Cortex of kidney (tissue), 1 donor: Measurements from ENCODE around the gene MTHFD1.

Source experiments
- DNase-seq: peaks from one replicate; lab custom pipeline; 2025; lab: John Stamatoyannopoulos, UW

MTHFD1 gene

GRCh38 chr14:64495252-64495651 lies 107.1 kb downstream of the MTHFD1 start:
- no peak for DNase-seq

DNA sequence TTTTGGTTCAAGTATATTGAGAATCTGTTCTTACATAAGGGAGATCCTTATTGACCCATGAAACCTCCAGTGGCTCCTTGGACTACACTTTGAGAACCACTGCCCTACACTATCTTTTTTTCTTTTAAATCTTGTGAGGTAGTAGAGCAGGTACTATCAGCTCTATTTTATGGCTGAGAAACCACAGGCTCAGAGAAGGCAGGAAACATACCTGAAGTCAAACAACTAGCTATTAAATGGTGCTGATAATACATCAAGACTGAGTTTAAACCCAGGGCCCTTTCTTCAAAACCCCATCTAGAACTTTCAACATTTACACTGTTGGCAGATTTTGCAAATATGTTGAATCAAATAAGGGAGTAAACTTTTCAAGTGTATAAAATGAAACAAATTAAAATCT lies 108.6 kb downstream of the MTHFD1 start:
- no peak for DNase-seq

DNA sequence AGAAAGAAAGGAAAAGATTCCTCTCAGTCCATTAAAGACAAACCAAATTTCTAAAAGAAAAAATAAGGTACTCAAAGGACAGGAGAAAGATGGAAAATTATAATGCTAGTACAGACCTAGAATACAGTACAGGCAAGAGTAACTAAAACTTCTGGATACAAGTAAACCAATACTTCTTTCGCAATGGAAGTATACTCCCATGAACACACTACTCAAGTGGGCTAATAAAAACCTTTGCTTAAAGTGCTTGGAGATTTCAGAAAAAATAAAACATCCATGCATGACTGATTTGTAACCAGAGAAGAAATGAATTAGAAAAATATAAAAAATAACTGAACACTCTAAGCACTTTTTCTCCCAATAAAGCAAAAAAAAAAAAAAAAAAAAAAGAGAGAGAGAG lies 111.9 kb downstream of the MTHFD1 start:
- DNase-seq, result no peak

GRCh38 chr14:64501411-64502171 lies 113.4 kb downstream of the MTHFD1 start:
- no peak for DNase-seq

DNA sequence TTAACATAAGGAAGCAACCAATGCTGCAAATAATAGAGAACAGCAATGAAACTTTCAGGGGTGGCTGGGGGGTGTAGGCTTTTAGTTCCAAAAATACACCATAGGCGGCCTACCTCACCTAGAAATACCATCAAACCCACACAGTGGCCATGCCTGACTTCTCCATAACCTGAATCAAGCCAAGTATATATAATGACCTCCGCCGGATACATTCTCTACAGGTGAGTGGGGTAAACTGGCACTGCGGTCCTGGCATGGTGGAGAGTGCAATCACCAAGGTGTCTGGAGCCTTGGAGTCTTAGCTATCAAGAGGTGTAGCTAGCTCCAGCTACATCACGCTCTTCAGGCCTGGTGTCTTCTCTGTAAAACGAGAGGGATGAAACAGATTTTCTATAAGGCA lies 114.3 kb downstream of the MTHFD1 start:
- DNase-seq, result no peak

DNA sequence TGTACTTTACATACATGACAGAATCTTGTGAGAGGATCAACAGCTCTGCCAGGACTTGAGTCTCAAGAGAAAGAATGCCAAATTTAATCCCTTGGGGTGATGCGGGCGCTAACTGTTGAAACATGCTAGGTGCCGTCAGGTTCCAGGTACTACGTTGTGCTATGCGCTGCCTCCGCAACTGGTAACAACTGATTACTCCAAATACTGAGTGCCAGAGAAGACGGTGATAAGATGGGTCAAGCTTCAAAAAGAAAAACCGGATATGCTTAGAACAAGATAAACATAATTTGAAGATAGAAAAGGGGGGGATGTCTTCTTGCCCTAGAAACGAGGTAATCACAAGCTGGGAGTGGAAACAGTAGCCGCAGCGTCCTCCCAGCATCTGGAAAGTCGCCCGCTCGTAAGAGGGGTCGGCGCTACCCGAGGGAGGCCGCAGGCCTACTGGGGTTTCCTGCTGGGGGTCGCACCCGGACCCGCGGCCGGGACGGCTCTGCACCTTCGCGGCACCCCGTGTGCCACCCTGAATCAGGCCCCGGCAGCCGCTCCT lies 114.8 kb downstream of the MTHFD1 start:
- no peak for DNase-seq

DNA sequence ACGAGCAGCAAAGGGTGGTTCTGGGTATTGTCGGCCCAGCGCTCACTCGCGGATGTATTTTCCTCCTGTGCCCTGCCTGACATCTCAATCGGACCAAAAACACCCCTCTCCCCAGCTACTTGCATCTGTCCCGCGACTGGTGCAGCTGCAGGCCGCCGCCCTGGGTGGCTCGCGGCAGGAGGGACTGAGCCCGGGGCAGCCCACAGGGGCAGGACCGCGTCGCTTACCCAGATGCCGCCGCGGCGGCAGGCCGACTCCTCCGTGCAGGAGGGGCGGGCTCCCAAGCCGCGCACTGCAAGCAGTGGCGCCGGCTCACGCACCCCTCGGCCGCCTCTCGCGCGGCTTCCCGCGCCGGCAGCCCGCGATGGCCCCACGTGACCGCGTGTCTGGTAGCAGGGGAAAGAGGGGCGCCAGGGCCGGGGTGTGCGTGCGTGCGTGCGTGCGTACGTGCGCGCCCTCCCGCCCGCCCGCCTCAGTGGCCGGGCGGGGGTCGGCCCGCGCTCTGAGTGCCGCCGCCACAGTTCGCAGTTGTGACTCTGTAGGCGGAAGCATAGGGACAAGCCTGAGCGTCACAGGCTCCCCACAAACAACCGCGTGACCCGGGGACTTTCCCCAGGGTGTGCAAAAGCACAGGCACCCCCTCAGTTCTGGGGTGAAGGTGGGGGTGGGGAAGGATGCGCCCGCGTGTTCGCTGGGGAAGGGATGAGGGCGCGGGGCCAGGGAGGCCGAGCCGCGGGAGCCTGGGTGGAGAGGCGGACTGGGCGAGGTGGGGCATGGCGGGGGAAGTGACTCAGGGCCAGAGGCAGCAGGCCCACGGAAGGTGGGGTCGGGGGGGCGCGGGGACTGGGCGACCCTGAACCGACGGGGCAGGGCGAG lies 115.5 kb downstream of the MTHFD1 start, which contains the start of gene ZBTB25:
ZBTB25 (minus strand) TSS at position 405 of the 876 bp plus-strand sequence. CDS start 13,305 bp downstream, outside the sequence.
- no peak for DNase-seq

DNA sequence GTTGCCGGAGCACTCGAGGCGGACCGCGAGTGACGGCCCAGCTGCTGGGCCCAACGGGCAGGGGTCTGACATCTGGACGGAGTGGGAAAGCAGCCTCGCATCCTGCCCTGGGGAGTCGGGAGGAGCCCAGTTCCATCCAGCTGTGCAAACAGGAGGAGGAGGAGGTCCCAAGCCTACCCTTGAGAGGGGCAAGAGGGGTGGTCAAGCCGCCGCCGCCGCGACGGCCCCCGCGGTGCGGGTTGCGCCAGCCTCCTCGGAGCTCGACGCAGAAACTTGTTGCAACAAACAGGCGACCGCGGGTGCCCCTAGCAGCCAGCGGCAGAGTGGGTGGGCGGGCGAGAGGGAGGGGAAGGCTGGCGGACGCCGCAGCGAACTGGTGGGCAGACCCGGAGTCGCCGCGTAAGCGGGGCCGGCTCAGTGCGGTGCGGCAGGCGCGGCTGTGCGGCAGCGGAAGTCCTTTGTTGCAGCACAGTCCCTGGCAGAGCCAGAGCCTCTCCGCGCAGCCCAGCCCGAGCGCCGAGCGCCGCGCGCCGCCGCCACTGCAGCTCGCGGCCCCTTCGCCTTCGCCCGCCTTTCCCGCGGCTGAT lies 116.2 kb downstream of the MTHFD1 start, which contains the start of gene ZBTB1:
ZBTB1 (plus strand) TSS at position 461 of the 587 bp plus-strand sequence. CDS start 16,735 bp downstream, outside the sequence.
- no peak for DNase-seq

DNA sequence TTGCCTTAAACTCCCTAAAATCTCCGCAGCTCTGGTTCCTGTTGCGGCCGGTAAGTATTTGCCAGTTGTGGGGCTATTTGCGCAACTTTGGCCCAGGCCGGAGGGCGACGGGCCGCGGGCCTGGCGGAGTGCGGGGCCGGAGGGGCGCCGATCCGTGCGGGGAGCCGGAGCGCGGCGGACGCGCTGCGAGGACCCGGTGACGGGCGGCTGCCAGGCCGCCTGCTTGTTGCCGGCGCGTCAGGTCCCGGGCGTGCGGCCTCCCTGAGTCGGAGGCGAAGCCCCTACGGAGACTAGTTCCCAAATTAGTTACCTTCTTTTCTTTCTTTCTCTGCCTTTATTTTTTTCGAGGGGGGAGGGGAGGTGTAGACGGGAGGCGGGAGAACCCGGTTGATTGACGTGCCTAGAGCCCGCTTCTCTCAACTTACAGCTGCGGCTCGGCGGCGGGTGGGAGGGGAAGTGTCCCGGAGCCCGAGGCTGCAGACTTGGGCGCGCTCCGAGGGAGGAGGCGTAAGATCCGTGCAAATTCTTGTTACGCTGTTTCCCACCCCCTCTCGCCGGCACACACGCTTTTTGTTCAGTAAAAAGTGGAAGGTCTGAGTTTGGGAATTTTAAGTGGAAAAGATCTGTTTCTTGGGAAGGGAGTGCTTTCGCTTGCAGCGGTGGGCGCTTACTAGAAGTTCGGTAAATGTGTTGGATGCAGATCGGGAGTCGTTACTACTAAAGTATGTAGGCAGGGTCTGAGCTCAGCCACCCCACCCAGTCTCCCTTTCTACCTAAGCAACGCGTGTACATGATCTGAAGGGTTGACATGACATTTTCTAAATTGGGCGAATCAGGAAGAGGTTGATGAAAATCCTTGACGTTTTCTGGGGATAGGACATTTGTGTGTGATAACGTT lies 117.0 kb downstream of the MTHFD1 start:
- DNase-seq, result no peak

GRCh38 chr14:64506721-64507120 lies 118.6 kb downstream of the MTHFD1 start:
- no peak for DNase-seq

DNA sequence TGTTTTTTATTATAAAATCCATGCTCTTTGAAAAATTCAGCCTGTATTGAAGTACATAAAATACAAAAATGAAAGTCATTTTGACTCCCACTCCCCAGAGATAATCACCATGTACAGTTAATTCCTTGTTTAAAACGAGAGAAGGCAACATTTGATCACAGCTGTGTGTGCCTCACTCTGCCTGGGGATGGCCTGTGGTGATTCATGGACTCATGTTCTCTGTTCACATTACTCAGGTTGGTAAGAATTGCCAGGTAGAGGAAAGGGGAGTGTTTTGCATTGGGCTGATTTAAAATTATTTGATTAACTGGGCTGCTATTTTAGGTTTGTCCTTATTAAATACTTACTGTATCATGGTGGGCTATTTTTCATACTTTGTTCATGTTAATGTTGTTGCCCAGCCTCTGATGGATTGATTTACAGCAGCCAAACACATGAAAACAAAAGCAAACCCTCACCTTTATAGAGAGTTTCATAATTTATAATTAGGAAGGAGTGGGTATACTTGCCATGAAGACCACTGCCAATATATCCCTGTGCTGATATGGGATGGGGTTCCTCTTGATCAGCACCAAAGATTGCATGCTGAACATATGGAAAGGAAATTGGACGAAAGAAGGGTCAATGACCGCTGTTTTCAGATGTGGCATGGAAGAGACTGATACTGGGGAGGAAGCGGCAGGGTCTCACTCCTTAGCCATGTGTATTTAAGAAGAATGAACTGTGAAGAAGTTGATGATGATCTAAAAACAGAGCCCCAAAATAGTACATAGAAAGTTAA lies 119.4 kb downstream of the MTHFD1 start:
- no peak for DNase-seq

DNA sequence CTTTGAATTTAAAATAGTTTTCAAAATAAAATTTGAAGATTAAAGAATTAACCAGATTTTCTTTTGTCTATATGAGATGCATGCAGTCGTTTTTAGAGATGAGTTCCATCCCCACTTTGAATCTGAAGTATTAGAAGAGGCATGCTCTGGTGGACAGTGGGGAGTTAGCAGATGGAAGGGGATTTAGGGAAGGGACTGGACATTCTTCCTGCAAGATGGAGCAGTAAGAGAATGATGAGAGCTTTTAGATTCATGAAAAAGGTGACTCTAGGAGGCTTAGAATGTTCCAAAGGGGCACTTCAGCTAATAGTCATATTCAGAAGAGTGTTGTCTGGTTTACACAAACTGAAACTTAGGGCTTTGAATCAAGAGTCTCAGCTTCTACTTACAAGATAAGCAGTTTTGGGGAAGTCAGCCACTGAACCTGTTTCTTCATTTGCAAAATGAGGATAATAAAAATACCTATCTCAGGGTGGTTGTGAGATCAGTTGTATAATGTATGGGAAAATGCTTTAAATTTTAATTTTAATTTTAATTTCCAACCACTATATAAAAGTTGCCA lies 120.1 kb downstream of the MTHFD1 start:
- no peak for DNase-seq

DNA sequence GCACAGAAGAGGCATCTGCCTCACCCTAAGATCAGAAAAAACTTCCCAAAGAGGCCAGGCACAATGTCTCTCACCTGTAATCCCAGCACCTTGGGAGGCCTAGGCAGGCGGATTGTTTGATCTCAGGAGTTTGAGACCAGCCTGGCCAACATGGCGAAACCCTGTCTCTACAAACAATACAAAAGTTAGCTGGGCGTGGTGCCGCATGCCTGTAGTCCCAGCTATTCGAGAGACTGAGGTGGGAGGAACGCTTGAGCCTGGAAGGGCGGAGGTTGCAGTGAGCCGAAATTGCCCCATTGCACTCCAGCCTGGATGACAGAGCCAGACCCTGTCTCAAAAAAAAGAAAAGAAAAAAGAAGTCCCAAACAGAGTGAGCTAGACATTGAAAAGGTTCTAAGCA lies 120.9 kb downstream of the MTHFD1 start:
- DNase-seq, result no peak
